CD4-positive, alpha-beta T cell treated with Interleukin-10 for 1 hour (primary cell): ENCODE data around the gene GIMAP1.
"Not testable (repeated sequence)": the region's sequence is repeated elsewhere in the genome, so short reads cannot be mapped to it uniquely, and the experiment has no call there.

Experiments
- DNase-seq: peaks from one replicate; pipeline ENCODE4 v3.0.0-alpha.2; 2020

Gene GIMAP1

DNA sequence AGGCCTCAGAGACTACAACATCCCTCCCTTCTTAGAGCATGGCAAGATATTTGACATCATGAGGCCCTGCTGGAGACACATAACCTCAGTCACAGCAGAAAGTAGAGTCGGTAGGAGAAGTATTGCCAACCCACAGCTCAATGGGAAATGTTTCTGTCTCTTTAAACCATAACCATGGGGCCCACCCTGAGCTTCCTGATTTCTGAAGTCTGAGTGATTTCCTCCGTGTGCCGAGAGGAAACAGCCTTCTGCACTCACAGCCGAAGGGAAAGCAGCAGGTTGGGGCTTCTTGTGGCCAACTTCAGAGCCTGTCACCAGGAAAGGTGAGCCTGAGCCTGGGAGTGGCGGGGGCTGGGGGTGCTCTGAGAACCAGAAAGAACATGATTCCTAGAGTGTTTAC is at the start of gene GIMAP1:
TSS of gene GIMAP1 (plus strand) at position 246 of the 400 bp plus-strand sequence. CDS start 2,435 bp downstream, outside the sequence.
- peak; percentile 75 for DNase-seq

DNA sequence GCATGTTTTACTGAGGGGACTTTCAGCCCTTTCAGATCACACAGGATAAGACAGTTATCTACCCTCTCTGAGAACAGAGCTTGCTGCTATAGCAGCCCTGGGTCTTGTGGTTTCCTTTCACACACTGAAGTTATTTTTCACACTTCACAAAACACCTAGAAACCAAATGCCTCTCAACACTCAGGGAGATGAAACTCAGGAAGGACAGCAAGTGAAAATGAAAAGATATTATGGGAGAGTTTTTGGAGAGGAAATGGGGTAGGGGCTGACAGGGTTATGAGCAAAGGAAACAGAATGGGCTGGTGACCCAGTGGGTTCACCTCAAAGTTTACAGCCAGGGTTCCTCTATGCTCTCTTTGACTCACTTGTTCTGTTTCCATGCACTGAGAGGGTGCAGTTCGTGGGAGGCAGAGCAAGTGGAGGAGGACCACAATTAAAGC is 47.9 kb upstream of the GIMAP1 start:
- DNase-seq, result peak; percentile 87

DNA sequence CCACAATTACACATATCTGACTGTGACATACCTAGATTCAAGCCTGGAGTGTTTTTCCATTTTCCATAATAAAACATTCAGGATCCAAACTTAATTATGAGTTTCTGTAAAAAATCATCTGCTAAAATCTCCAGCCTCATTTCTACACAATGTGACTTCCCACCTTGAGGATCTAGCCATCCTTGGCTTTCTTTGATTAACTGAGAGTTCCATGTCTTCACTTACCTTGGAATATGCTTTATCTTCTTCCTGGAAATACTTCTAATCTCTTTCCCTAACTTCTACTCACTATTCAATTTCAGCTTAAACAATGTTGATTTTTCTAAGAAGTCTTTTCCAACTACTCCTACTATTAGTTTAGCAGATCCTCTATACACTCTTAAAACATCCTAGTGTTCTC is 47.4 kb upstream of the GIMAP1 start:
- no peak for DNase-seq

DNA sequence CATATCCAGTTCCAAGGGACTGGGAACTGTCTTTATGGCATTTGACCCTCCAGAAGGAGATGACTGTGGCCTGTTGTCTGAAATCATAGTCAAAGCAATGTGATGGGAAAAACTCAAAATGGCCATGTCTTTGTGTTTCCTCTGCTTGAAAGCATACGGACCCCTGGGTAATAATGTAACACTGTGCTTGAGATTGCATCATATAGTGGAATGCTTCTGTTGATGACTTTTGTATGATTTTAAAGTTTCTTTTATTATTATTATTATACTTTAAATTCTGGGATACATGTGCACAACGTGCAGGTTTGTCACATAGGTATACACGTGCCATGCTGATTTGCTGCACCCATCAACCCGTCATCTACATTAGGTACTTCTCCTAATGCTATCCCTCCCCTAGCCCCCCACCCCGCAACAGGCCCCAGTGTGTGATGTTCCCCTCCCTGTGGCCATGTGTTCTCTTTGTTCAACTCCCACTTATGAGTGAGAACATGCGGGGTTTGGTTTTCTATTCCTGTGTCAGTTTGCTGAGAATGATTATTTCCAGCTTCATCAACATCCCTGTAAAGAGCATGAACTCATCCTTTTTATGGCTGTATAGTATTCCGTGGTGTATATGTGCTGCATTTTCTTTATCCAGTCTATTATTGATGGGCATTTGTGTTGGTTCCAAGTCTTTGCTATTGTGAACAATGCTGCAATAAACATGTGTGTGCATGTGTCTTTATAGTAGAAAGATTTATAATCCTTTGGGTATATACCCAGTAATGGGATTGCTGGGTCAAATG is 44.4 kb upstream of the GIMAP1 start:
- DNase-seq, result not testable (repeated sequence)

DNA sequence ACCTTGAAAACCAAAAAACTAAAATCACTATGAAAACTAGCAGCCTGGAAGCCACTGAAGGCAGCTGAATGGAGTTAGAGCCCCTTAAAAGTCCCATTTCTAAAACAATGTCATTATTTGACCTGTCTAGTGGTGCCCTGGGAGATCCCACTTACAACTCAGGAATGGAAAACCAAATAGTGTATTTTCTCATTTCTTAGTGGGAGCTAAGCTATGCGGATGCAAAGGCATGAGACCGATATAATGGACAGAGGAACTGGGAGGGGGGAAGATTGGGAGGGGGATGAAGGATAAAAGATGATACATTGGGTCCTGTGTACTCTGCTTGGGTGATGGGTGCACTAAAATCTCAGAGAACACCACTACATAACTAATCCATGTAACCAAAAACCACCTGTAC is 40.7 kb upstream of the GIMAP1 start:
- no peak for DNase-seq

DNA sequence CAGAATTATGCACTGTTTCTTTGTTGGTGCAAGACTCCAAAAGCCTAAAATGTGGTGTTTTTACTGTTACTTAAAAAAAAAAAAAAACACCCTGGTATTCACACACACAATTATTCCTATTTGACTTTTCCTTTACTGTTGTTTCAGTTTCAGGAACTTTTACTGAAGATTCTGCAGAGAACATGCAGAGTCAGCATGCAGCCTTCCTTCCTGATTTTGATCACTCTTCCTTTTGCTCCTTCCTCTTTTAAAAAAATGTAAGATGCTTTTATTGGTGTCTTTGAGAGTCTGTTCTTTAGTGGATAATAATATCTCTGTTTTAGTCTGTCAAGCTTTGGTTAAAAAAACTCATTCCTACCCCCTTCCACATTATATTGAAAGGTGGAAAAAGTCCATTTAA is 40.1 kb upstream of the GIMAP1 start:
- DNase-seq, result not testable (repeated sequence)

DNA sequence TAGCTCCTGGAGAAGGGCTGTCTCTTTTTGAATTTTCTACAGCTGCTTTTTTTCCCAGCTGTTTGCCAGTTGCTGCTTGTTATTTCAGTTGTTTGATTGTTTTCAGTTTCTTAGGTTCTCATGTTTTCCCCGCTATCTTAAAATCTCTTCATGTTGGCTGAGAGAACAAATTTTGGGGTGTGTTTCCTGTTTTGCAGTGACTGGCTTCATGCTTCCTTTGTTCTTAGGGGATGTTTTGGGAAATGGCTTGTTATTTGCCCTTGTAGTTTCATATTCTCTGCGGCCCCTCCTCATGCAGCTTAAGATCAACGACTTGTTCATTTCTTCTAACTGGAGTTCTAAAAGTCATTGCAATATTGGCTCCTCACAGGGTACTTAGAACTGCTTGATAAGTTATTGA is 39.6 kb upstream of the GIMAP1 start:
- peak; percentile 82 for DNase-seq

DNA sequence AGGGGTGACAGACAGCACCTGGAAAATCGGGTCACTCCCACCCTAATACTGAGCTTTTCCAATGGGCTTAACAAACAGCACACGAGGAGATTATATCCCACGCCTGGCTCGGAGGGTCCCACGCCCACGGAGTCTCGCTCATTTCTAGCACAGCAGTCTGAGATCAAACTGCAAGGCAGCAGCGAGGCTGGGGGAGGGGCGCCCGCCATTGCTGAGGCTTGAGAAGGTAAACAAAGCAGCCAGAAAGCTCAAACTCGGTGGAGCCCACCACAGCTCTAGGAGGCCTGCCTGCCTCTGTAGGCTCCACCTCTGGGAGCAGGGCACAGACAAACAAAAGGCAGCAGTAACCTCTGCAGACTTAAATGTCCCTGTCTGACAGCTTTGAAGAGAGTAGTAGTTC is 37.8 kb upstream of the GIMAP1 start:
- DNase-seq, result not testable (repeated sequence)

DNA sequence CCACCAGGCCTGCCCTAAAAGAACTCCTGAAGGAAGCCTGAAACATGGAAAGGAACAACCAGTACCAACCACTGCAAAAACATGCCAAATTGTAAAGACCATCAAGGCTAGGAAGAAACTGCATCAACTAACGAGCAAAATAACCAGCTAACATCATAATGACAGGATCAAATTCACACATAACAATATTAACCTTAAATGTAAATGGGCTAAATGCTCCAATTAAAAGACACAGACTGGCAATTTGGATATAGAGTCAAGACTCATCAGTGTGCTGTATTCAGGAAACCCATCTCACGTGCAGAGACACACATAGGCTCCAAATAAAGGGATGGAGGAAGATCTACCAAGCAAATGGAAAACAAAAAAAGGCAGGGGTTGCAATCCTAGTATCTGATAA is 36.0 kb upstream of the GIMAP1 start:
- not testable (repeated sequence) for DNase-seq

DNA sequence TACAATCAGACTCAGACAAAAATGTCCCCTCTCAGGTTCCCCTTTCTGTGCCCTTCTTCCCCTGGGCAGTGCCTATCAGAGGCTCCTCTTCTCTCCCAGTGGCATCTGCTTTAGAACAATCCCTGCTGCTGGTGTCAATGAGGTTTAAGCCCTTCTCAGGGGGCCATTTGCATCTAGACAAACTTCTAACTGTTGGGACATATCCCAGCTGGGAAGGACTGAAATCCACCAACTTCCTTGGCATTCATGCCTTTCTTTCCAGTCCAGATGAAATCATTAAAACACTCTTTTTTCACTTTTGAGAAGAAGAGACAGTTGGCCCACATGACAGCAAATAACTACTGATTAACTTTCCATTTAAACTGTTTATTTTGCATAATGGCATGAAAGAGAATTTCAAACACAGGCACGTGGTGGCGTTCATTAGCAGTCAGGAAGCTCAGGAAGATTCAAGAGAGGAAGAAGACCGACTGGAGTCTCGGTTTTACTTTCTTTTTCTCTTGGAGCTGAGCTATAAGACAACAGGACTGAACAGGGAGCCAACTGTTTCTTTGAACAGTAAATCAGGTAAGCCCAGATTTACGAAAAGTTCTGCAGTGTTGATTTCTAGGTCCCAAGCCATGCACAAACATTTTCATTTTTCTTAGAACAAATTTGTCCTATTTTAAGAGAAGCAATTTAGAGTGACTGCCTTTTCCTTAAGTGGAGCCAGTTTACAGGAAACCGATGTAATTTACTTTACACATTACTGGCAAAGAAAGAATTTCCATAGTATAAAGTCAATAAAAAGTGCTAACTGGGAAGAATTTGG is 31.0 kb upstream of the GIMAP1 start, which contains the start of gene GIMAP2:
TSS of gene GIMAP2 (plus strand) at position 488 of the 811 bp plus-strand sequence. CDS start 1,354 bp downstream, outside the sequence.
- peak; percentile 75 for DNase-seq

DNA sequence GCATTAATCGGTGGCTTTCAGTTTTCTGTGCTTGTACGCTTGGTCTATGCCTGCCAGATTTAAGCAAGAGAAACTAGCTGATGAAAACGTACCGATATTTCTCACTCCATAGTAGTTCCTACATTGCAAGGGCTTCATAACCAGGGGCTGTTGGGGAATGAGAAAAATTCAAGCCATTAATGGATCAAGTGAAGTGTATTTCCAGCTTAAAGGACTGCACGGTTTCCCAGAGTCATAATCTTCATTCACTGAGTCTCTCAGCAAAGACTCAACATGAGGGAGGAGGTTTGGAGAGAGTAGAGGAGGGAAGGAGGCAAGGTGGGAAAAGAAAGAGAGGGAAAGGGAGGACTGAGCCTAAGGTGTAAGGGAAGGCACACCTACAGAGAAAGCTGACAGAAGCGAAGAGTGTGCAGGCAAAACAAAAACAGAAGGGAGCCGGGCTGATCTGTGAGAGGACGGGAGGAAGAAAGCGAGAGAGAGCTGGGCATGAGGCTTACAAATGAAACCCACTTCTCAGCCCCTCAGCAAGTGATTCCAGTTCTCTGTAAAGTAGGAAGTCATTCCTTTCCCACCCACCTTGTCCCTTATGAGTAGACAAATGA is 30.3 kb upstream of the GIMAP1 start:
- DNase-seq, result peak; percentile 45

DNA sequence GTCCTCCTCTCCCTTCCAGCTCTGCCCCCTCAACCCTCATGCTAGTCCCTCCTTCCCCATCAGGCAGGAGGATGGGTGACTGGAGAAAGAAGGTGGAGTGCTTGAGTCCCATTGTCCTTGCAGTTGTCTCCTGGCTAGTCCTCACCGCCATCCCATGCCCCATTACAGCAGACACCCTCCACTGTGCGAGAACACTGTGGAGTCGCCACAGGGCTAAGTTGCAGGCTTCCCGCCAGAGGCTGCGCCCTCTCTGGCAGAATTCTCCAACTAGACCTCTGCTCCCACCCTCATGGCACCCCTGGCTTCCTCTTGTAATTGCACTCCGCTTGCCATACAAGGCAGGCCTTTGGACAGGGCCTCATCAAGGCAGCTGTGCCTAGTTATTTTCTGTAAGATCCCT is 27.8 kb upstream of the GIMAP1 start:
- DNase-seq, result no peak

DNA sequence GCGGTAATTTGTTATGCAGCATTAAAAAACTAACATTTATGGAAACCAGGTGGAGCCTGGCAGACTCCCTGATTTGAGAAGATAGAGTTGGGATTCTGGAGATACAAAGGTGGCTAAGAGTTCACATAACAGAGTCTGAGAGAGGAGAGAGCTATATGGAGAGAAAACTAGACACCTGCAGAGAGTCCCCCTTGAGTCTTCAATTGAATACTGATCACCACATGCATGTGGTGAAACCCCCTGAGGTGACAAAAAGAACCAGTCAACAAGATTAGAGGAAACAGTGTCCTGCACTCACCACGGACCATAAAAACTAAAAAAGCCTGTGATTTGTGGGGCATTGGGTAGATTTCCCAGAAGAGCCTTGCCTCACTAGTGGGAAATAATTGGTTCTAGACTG is 20.8 kb upstream of the GIMAP1 start:
- no peak for DNase-seq

DNA sequence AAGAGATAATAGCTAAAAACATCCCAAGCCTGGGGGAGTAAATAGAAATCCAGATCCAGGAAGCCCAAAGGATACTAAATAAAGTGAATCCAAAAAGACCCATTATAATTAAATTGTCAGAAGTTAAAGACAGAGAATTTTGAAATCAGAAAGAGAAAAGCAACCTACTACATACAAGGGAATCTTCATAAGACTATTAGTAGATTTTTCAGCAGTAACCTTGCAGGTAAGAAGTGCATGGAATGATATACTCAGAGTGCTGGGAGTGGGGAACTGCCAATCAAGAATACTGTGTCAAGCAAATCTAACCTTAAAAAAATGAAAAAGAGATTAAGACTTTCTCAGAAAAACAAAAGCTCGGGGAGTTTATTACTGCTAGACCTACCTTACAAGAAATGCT is 13.2 kb upstream of the GIMAP1 start:
- no peak for DNase-seq

DNA sequence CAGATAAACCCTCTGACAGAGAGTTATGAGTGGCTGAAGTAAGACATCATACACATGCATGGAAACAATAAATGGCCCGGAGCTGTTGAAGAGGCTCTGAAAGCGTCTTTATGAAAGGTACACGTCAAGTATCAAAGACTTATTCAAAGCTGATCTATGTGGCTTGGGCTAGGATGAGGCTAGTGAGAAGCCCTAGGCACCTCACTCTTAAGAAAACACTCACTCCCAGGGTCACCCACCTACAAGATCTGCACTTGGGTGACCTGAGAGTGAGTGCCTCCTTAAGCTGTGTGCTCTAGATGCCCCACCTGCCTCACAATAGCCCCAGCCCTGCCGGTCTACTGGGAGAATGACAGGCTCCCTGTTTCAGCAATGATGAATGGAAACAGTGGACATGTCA is 1.1 kb upstream of the GIMAP1 start:
- DNase-seq, result peak; percentile 37

DNA sequence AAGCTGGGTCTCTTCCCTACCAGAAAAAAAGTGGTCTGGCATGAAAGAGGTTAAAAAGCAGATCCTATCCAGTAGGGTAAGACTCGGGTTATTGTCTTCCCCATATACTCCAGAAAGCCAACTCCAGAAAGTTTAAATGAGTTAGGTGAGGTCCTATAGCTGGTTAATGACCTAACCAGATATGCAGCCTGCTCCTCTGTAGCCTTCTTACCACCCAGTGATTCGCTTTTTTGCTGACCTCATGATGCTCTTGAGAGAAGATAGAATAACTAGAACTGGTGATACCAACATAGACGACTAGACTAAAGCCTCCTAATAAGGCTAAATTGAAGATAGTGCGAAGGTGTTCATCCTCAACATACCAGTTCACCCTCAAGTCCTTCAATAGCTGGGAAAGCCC is 675 bp upstream of the GIMAP1 start:
- peak; percentile 32 for DNase-seq

DNA sequence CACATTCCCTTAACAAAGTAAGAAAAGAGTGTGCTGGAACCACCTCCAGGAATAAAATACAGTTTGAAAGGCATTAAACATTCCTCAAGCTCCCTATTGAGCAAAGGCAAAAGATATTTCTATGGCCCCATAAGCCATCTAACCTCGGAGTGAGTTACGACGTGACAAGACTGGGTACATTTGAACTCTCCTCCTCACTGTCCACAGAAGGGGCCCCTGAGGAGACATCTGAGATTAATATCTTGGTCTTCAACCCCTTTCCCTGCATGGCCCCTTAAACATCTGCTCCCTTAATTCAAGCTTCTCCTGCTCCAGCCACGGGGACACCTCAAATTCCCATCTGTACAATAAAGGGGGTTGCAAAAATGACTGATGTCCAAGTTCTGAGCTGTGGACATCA is 526 bp downstream of the GIMAP1 start:
- no peak for DNase-seq

DNA sequence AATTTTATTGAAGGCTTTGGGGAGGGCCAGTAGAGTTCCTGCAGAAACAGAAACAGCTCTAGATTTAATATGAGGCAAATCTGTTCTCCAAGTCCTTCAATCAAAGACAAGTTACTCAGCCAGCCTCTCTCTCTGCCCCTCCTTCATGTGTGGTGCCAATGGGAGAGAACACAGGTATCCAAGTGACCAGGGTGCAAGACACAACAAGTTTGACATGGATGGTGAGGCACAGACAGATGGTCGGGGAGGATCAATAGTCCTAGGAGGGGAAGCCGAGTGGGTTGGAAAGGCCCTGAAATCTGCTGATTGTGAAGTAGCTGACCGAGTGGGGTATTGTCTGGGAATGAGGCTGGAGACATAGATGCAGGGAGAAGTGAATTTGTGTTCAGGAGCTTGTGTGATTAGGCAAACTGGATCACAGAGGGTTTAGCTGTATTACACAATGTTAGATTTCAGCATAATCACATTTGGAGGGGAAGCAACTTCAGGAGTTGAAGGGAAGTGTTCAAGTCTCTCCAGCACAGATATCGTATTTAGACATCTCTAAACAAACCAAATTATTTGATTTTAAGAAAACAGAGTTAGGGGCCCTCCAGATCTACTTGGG is 1.5 kb downstream of the GIMAP1 start:
- peak; percentile 35 for DNase-seq

DNA sequence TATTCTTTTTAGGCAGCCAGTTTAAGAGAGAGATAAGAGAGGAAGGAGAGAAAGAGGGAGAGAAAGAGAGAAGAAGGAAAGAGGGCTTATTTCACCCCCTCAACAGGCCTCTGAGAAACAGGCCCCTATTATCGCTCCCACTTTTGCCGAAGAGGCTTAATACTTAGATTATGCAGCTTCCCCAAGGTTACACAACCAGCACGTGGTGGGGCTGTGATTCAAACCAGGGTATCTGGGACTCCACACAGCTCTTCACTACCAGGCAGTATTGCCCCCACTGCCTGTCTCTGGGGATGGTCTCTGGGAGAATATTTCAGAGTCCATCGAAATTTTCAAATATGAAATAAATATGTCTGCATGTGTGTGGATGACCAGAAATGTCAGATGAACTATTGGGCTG is 3.0 kb downstream of the GIMAP1 start:
- DNase-seq, result no peak

DNA sequence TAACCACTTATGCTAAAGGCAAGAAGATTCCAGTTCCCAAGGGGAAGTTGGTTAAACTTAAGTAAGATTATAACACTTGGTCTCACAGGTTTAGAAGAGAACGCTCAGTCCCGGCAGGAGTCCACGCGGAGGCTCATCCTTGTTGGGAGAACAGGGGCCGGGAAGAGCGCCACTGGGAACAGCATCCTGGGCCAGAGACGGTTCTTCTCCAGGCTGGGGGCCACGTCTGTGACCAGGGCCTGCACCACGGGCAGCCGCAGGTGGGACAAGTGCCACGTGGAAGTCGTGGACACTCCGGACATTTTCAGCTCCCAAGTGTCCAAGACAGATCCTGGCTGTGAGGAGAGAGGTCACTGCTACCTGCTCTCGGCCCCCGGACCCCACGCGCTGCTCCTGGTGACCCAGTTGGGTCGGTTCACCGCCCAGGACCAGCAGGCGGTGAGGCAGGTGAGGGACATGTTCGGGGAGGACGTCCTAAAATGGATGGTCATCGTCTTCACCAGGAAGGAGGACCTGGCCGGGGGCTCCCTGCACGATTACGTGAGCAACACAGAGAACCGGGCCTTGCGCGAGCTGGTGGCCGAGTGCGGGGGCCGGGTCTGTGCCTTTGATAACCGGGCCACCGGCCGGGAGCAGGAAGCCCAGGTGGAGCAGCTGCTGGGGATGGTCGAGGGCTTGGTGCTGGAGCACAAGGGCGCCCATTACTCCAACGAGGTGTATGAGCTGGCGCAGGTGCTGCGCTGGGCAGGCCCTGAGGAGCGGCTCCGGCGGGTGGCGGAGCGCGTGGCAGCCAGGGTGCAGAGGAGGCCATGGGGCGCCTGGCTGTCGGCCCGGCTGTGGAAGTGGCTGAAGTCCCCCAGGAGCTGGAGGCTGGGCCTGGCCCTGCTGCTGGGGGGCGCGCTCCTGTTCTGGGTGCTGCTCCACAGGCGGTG is 3.8 kb downstream of the GIMAP1 start:
- no peak for DNase-seq

DNA sequence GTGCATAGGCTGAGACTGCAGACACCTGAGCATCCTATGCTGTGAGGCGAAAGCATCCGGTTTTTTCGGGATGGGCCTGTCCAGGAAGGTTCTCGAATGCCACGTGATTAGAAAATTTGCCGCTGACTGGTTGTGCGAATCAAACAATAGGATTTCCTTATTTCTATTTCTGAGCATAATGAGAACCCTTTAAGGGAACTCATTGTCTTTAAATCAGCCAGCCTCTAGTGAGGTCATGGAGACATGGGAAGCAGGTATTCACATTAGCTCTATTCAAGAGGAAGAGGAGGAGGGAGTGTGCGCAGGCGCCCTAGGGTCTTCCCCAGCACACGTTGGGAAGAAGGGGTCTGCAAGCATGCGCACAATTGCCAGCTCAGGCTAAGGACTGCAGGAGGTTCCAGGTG is 5.6 kb downstream of the GIMAP1 start:
- DNase-seq, result no peak

DNA sequence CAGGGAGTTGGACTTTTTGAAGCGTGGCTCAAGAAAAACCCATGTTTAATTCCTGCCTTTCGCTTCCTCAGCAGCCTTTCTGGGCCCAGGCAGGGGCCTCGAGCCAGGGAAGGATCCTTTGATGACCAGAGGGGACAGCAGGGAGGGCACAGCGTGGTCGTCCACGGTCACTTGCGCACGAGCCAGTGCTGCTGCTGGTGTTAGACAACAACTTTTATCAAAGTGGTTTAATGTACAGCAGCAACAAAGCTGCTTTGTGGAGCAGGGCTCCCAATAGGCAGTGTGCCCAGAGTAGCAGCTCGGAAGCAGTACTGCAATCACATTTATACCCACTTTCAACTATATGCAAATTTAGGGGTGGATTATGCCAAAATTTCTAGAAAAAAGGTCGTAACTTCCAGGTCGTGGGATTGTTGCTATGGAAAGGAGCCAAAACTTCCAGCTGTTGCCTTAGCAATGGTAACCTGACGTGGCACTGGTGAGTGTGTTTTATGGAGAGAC is 6.1 kb downstream of the GIMAP1 start:
- DNase-seq, result no peak
